Spleen (tissue), 11 donors: ENCODE results near the gene GRK7. TPM values are rescaled to one million over a fixed set of nuclear protein-coding genes. Genes with fewer than 3 reads are reported as not detected.

Experiments
- DNase-seq: peaks from one replicate; pipeline ENCODE4 v3.0.0-alpha.2; 2020
- H3K27ac ChIP-seq, 8 donors: fragments of 200-600 bp; sonication (generic) in 7 of 8; 1 replicate in 4 of 8; 2 replicates in 4 of 8; pipeline versions ENCODE4 v1.5.0 to v1.8.0; 2016 to 2021; ENCODE audit warnings: inconsistent platforms in 4 of 8, mild to moderate bottlenecking in 4 of 8, moderate library complexity in 1 of 8
- H3K27me3 ChIP-seq, 7 donors: fragments of 200-600 bp; sonication (generic) in 6 of 7; replicated peaks in 1 of 7; 1 replicate in 4 of 7; 2 replicates in 3 of 7; pipeline versions ENCODE4 v1.5.0 to v1.8.0; 2016 to 2021; ENCODE audit warnings: inconsistent platforms in 3 of 7, mild to moderate bottlenecking in 1 of 7
- H3K36me3 ChIP-seq, 6 donors: fragments of 200-600 bp; sonication (generic) in 5 of 6; 1 replicate in 4 of 6; 2 replicates in 2 of 6; pipeline versions ENCODE4 v1.5.0 to v1.8.0; 2016 to 2021; ENCODE audit warnings: inconsistent platforms in 2 of 6
- H3K4me1 ChIP-seq, 6 donors: fragments of 200-600 bp; sonication (generic) in 5 of 6; 1 replicate in 3 of 6; 2 replicates in 3 of 6; pipeline versions ENCODE4 v1.5.0 to v1.8.0; 2016 to 2021; ENCODE audit warnings: inconsistent platforms in 3 of 6
- H3K4me3 ChIP-seq, 8 donors: fragments of 200-600 bp; sonication (generic) in 7 of 8; 1 replicate in 4 of 8; 2 replicates in 4 of 8; pipeline versions ENCODE4 v1.5.0 to v1.8.0; 2016 to 2021; ENCODE audit warnings: inconsistent platforms in 4 of 8, mild to moderate bottlenecking in 4 of 8, moderate library complexity in 2 of 8
- H3K9me3 ChIP-seq, 8 donors: fragments of 200-600 bp; sonication (generic) in 7 of 8; 1 replicate in 4 of 8; 2 replicates in 4 of 8; pipeline versions ENCODE4 v1.5.0 to v1.8.0; 2016 to 2021; ENCODE audit warnings: inconsistent platforms in 4 of 8
- POLR2A ChIP-seq, 3 donors: fragments of 450-650 bp; IDR thresholded peaks; one replicate each; pipeline ENCODE4 v1.5.1; 2017; ENCODE audit warnings: antibody characterized with exemption in 3 of 3, mild to moderate bottlenecking in 1 of 3
- POLR2AphosphoS5 ChIP-seq, 3 donors: sonication (generic); formaldehyde crosslinking; IDR thresholded peaks; one replicate each; pipeline ENCODE4 v1.5.1; 2017; ENCODE audit warnings: antibody characterized with exemption in 3 of 3
- WGBS, 5 donors: extraction: QIAGEN DNeasy Blood & Tissue Kit in 3 of 5; methylation state at CpG; one replicate each; pipeline versions ENCODE4 v1.1.5 to v1.1.7; 2013 to 2018; 5-methylcytosine and 5-hydroxymethylcytosine counted together
- intact Hi-C: fragments of 100-400 bp; cut with DNase I; formaldehyde crosslinking; loops from one replicate; pipeline ENCODE4 v1.15.0; 2023; ENCODE audit warnings: low total_unique reads
- polyA plus RNA-seq, 3 donors: library from polyadenylated mRNA; stranded (reverse); fragments of 200-250 nt; gene quantifications; one replicate each; pipeline ENCODE4 v1.2.1, GENCODE V29; 2013
- total RNA-seq, 7 donors: library from RNA; depleted of rRNA in 3 of 7; stranded (reverse); fragments of >200 nt in 3 of 7; fragmentation: NEBNext Ultra II Directional in 4 of 7; extraction: Animal tissue kit (Norgen Biotek cat#: 25700) in 4 of 7; gene quantifications; one replicate each; pipeline versions ENCODE4 v1.1.0 to v1.2.1, GENCODE V29; 2016 to 2021
- TF ChIP-seq, protein P1 (sequence below), 11 experiments: fragments of 200-600 bp in 7 of 11; fragments of 450-650 bp in 4 of 11; sonication (generic) in 4 of 11; IDR thresholded peaks in 8 of 11; conservative IDR thresholded peaks in 3 of 11; 1 replicate in 7 of 11; 2 replicates in 4 of 11; pipeline versions ENCODE4 v1.4.0 to v1.8.0; 2016 to 2021; ENCODE audit warnings: antibody characterized with exemption in 11 of 11, inconsistent platforms in 4 of 11, mild to moderate bottlenecking in 1 of 11
- donor health status: healthy with polysubstance abuse.
- donor health status: DM: no; HTN: no; CAD: no; lungs with moderate emphysema.
- donor health status: DM: no; HTN: no; CAD: no.
- donor health status: Bipolar disorder and iron deficiency.
- donor health status: healthy.
- donor health status: DM: no; HTN: no; CAD: no.
- donor health status: DM: yes; HTN: yes; CAD: no.

The GRK7 gene
- total and polyA plus RNA-seq, 10 donors: 0.02 to 0.26 (median 0.14) TPM; not detected in 5

DNA sequence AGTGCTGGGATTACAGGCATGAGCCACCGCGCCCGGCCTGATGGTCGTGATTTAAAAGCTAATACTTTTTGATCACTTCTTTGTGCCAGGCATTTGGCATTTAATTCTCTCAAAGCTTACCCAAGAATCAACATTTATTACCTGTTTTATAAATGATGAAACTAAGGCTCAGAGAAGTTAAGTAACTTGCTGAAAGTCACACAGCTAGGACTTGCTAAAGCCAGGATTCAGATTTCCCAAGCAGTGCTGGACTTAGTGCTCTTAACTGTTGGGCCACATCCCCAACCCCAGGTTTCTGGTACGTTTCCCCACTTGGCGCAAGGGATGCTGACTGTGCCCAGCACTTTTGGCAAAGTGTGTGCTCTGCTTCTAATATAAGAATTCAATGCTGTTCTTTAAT is 10.5 kb downstream of the GRK7 start:
- no peak overlapping the region for H3K4me3 ChIP-seq
- 93 to 96% (median 95%) methylated on average over 6 of the region's 6 CpGs for WGBS, 5 donors
- no peak overlapping the region for H3K27ac ChIP-seq
- intact Hi-C loops: no loop called here
- TF ChIP-seq, protein P1, sequence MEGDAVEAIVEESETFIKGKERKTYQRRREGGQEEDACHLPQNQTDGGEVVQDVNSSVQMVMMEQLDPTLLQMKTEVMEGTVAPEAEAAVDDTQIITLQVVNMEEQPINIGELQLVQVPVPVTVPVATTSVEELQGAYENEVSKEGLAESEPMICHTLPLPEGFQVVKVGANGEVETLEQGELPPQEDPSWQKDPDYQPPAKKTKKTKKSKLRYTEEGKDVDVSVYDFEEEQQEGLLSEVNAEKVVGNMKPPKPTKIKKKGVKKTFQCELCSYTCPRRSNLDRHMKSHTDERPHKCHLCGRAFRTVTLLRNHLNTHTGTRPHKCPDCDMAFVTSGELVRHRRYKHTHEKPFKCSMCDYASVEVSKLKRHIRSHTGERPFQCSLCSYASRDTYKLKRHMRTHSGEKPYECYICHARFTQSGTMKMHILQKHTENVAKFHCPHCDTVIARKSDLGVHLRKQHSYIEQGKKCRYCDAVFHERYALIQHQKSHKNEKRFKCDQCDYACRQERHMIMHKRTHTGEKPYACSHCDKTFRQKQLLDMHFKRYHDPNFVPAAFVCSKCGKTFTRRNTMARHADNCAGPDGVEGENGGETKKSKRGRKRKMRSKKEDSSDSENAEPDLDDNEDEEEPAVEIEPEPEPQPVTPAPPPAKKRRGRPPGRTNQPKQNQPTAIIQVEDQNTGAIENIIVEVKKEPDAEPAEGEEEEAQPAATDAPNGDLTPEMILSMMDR (IDR thresholded peaks at IDR 0.05 in 8 of 11, conservative IDR thresholded peaks at IDR 0.05 in 3 of 11): no peak
- no peak for TF ChIP-seq POLR2AphosphoS5 (IDR thresholded peaks at IDR 0.05)
- no peak for TF ChIP-seq POLR2A (IDR thresholded peaks at IDR 0.05)
- no peaks in the 10 kb centered on the region for H3K4me1 ChIP-seq
- no peaks in the 10 kb centered on the region for H3K9me3 ChIP-seq
- no peaks in the 10 kb centered on the region for H3K27me3 ChIP-seq
- H3K36me3 ChIP-seq: no peaks in the 10 kb centered on the region
- DNase-seq: no peak

DNA sequence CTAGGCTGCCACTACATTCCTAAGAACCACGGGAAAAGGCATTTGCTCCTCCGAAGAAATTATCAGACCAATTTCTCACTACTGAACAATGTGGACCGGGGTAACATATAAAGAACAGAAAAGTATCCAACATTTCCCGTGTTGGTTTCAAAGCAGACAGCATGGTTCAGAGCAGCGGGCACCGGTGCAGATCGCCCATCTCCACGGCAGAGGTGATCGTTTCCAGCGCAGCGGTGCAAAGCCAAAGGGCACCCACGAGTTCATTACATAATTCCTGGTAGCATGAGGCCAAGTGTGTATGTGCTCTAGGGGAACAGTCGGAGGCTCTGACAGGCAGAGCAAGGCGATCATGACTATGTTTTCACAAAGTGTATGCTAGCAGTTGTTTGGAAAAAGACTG is 13.2 kb downstream of the GRK7 start:
- TF ChIP-seq POLR2AphosphoS5 (IDR thresholded peaks at IDR 0.05) (no peak), POLR2A (IDR thresholded peaks at IDR 0.05) (no peak)
- TF ChIP-seq, protein P1 (IDR thresholded peaks at IDR 0.05 in 8 of 11, conservative IDR thresholded peaks at IDR 0.05 in 3 of 11): no peak
- intact Hi-C loops: no loop called here
- no peaks in the 10 kb centered on the region for H3K4me1 ChIP-seq
- H3K27me3 ChIP-seq: no peaks in the 10 kb centered on the region
- DNase-seq: no peak
- H3K4me3 ChIP-seq: no peak overlapping the region
- no peaks in the 10 kb centered on the region for H3K9me3 ChIP-seq
- no peaks in the 10 kb centered on the region for H3K36me3 ChIP-seq
- WGBS, 5 donors: 92 to 94% (median 93%) methylated on average over 14 of the region's 14 CpGs
- no peak overlapping the region for H3K27ac ChIP-seq

DNA sequence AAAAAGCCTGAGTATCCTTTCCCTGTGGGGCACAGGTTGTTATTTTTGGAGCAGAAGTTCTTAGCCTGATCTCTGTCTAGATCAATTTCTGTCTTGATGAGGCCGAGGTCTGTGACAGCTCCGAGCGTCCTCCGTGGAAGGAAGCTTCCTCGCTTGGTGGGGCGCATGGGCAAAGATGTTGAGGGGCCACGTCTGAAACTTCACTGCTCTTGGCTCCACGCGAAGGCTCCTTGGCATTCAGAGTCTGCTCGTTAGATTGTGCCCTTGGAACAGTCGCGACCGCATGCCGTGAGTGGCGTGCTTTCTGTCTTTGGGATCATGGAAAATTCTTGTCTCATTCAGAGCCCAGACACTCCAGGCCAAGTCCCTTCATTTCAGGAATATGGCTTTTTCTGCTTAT is 13.7 kb downstream of the GRK7 start:
- no peak for DNase-seq
- 90 to 94% (median 92%) methylated on average over 15 of the region's 15 CpGs for WGBS, 5 donors

DNA sequence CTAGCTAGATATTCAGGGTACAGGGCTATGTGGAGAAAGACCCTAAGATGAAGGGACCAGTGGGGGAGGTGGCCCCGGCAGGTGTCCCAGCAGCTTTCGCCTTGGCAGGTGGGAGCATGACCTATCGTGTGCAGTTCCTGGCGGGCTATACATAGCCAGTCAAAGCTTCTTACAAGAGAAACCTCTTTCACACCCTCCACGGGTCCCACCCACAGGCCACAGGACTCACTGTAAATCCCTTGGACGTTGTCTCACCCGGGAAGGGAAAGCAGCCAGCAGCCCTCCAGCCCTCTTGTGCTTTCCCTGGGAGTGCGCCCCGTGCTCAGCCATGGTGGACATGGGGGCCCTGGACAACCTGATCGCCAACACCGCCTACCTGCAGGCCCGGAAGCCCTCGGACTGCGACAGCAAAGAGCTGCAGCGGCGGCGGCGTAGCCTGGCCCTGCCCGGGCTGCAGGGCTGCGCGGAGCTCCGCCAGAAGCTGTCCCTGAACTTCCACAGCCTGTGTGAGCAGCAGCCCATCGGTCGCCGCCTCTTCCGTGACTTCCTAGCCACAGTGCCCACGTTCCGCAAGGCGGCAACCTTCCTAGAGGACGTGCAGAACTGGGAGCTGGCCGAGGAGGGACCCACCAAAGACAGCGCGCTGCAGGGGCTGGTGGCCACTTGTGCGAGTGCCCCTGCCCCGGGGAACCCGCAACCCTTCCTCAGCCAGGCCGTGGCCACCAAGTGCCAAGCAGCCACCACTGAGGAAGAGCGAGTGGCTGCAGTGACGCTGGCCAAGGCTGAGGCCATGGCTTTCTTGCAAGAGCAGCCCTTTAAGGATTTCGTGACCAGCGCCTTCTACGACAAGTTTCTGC is 15.0 kb downstream of the GRK7 start:
- Histone ChIP-seq H3K27ac (no peak overlapping the region), H3K4me3 (no peak overlapping the region), H3K27me3 (no peaks in the 10 kb centered on the region), H3K4me1 (no peaks in the 10 kb centered on the region), H3K36me3 (no peaks in the 10 kb centered on the region), H3K9me3 (no peaks in the 10 kb centered on the region)
- intact Hi-C loops: no loop called here
- DNase-seq: no peak
- 87 to 97% (median 94%) methylated on average over 20 to 42 of the region's 42 CpGs for WGBS, 5 donors
- no peak for TF ChIP-seq POLR2A (IDR thresholded peaks at IDR 0.05)
- no peak for TF ChIP-seq POLR2AphosphoS5 (IDR thresholded peaks at IDR 0.05)
- TF ChIP-seq, protein P1 (IDR thresholded peaks at IDR 0.05 in 8 of 11, conservative IDR thresholded peaks at IDR 0.05 in 3 of 11): no peak

More for the DNA sequence above, 13.7 kb downstream of the GRK7 start:
- TF ChIP-seq, protein P1 (IDR thresholded peaks at IDR 0.05 in 8 of 11, conservative IDR thresholded peaks at IDR 0.05 in 3 of 11): no peak
- TF ChIP-seq POLR2A (IDR thresholded peaks at IDR 0.05) (no peak), POLR2AphosphoS5 (IDR thresholded peaks at IDR 0.05) (no peak)
- Histone ChIP-seq H3K4me3 (no peak overlapping the region), H3K36me3 (no peaks in the 10 kb centered on the region), H3K9me3 (no peaks in the 10 kb centered on the region), H3K27ac (no peak overlapping the region), H3K27me3 (no peaks in the 10 kb centered on the region), H3K4me1 (no peaks in the 10 kb centered on the region)
- intact Hi-C loops: no loop called here
